Measurements from ENCODE around the gene DHPS.

Gene DHPS

GRCh38 chr19:12672744-12673143 lies 8.9 kb downstream of the DHPS start:
- DNase-seq (ENCODE audit: low spot score): no peak

- no peak for DNase-seq (ENCODE audit: low spot score)
Observed at GRCh38 chr19:12670159-12670928, 11.3 kb downstream of the DHPS start.

DNA sequence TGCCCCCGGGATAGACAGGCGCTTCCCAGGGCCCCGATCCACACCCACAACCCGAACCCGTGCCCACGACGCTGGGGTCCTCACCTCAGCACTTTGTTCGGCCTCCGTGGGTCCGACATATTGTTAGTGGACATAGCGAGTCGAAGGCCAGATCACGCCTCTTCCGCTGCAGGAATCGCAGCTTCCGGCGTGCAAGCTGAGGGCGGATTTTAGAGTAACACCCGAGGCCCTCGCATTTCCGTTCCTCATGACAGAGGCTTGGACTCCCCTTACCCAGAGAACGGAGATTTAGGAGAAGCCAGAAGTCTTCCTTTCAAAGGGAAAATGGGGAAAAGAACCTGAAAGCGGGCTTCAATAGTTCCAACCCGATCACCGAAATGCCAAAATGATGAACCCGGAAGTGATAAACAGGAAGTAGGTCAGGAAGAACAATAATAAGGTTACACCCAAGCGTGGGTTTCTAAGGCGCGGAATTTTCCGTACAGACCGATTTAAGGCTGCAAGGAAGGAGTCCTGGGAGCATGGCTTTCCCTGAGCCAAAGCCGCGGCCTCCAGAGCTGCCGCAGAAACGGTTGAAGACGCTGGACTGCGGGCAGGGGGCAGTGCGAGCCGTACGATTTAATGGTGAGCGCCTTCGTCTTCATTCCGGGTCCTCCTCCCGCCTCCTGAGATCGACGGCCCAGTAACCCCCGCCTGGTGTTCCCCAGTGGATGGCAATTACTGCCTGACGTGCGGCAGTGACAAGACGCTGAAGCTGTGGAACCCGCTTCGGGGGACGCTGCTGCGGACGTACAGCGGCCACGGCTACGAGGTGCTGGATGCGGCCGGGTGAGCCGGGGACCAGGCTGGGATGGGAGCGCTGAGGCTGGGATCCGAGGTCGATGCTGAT lies 12.2 kb downstream of the DHPS start:
- peak; percentile 86 for DNase-seq (ENCODE audit: low spot score)

DNA sequence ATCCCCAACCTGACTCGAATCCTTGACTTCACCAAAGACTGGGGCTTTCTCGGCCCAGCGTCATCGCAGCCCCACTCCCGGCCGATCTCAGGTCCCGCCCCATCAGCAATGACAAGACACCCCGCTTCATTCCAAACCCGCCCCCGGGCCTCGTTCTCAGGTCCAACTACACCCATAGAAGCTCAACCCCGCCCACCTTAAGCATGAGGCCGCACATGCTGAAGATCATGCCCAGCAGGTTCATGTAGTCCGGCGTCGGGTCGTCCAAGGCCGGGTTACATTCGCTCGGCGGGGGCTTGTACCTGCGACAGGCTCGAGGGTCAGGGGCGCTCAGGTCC lies 12.8 kb downstream of the DHPS start:
- peak; percentile 78 for DNase-seq (ENCODE audit: low spot score)

DNA sequence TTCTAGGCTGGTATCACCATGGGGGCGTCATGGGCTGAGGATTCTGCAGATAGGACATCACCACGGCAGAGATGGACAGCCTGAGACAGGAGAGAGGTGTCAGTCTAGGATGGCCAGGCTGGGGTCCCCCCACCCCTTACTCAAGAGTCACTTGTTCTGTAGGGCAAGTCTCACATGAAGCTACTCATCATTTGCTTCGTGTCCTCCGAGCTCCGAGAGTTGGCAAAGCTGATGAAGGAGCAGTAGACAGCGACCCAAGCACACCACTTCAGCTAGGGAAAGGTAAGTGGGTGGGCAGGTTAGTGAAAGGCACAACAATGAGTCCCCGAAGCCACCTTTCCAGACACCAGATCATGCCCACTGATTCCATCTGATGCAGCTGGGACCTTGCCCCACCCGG lies 13.3 kb downstream of the DHPS start:
- no peak for DNase-seq (ENCODE audit: low spot score)

- DNase-seq (ENCODE audit: low spot score): no peak
Observed at GRCh38 chr19:12667731-12668302, 13.9 kb downstream of the DHPS start.

- peak; percentile 96 for DNase-seq (ENCODE audit: low spot score)
Observed at GRCh38 chr19:12666265-12667048, 15.2 kb downstream of the DHPS start, which contains the start of the genes MAN2B1 and WDR83. Gene MAN2B1, minus strand, starts transcription at chr19:12666742. Its CDS starts 41 bp downstream, at chr19:12666701. Gene WDR83, plus strand, starts transcription at chr19:12666807. Its CDS starts 2,984 bp downstream, at chr19:12669791.

- no peak for DNase-seq (ENCODE audit: low spot score)
Observed at GRCh38 chr19:12665671-12666264, 15.9 kb downstream of the DHPS start.

GRCh38 chr19:12665281-12665573 lies 16.5 kb downstream of the DHPS start:
- no peak for DNase-seq (ENCODE audit: low spot score)

GRCh38 chr19:12664406-12665280 lies 17.0 kb downstream of the DHPS start:
- DNase-seq (ENCODE audit: low spot score): peak; percentile 46

DNA sequence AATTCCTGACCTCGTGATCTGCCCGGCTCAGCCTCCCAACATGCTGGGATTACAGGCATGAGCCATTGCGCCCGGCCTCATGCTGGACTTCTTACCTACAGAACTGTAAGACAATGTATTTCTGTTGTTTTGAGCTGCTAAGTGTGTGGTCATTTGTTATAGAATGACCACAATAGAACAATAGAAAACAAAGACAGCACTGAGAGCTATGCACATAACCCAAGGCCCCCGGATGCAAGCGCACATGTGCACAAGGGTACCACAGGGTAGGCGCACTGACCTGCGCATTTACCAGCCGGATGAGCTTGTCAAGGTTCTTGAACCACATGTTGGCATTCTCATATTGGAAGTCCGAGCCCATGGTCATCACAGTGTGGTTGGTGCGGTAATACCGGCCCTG lies 20.7 kb downstream of the DHPS start:
- no peak for DNase-seq (ENCODE audit: low spot score)

GRCh38 chr19:12657966-12658365 lies 23.7 kb downstream of the DHPS start:
- DNase-seq (ENCODE audit: low spot score): no peak

GRCh38 chr19:12656899-12657571 lies 24.6 kb downstream of the DHPS start:
- DNase-seq (ENCODE audit: low spot score): peak; percentile 35

- DNase-seq (ENCODE audit: low spot score): no peak
Observed at GRCh38 chr19:12655546-12655945, 26.1 kb downstream of the DHPS start.

DNA sequence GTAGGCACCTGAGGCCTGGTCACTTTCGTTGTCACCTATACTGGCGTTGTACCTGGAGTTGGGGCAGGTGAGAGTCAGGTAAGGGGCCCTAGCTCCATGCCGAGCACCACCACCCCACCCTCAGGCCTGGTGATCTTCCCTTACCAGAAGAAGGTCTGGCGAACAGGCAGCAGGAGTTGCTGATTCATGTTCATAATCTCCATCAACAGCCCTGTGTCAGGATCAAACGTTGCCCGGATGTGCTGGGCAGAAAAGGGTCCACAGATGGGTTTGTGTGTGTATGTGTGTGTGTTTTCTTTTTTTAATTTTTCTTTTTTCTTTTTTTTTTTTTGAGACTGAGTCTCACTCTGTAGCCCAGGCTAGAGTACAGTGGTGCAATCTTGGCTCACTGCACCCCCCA lies 29.5 kb downstream of the DHPS start:
- DNase-seq (ENCODE audit: low spot score): no peak

- peak; percentile 4 for DNase-seq (ENCODE audit: low spot score)
Observed at GRCh38 chr19:12649941-12650340, 31.7 kb downstream of the DHPS start.

DNA sequence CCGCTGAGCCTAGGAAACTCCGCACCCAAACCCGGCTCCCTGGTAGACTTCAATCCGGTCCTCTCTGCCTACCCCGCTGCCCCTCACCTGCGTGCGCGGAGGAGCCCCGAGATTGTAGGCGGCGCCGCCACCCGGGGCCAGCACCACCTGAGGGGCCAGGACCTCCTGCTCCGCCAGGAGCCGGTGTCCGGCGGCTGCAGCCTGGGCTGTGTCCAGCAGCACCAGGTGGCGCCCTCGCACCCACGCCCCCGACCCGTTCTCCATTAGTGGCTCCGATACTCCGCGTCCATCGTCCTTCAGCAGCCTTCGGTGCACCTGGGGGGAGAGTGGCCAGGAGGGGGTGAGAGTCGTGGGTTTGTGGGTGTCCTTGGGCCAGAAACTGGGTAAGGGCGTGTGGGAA lies 33.6 kb downstream of the DHPS start:
- DNase-seq (ENCODE audit: low spot score): peak; percentile 25

- peak; percentile 84 for DNase-seq (ENCODE audit: low spot score)
Observed at GRCh38 chr19:12647490-12648071, 34.1 kb downstream of the DHPS start.

- peak; percentile 7 for DNase-seq (ENCODE audit: low spot score)
Observed at GRCh38 chr19:12647047-12647446, 34.6 kb downstream of the DHPS start.

DNA sequence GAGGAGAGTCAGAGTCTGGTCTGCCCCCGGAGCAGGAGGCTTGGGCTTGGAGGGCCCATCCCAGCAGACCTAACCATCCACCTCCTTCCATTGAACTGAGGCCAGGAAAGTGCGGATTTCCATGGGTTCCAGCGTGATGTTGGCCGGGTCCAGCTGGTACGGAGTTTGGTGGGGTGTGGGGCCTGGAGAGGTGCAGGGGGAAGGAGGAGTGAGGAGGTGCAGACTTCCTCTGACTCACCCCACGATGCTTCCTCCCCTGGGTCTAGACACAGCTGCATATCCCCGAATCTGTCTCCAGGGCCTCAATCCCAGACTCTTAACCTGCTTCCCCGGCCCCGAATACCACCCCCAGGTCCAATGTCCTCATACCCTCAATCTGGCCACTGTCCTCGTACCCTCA lies 35.1 kb downstream of the DHPS start:
- peak; percentile 13 for DNase-seq (ENCODE audit: low spot score)
